ENCODE measurements around the gene PCDH8.

PCDH8 gene

GRCh38 chr13:52811841-52812240 lies 36.6 kb downstream of the PCDH8 start:
- no peak for DNase-seq

DNA sequence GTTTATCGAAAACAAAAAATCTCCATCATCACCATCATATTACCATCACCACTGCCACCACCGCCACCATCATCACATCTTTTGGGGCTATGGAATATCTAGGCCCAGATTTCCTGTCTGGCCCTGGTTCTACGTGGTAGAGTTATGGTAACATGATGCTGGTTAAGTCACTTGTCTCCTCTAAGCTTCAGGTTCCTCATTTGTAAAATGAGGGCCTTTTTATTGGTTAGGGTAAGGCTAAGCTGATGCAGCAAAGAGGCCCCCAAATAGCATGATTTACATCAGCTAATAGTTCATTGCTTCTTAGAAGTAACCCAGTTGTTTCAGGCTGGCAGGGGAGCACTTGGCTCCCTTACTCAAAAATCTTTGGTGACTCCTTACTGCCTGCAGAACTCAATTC lies 37.9 kb downstream of the PCDH8 start:
- no peak for DNase-seq

GRCh38 chr13:52810011-52810410 lies 38.4 kb downstream of the PCDH8 start:
- no peak for DNase-seq

GRCh38 chr13:52809310-52809769 lies 39.1 kb downstream of the PCDH8 start:
- peak; percentile 32 for DNase-seq

- DNase-seq = no peak
Observed at GRCh38 chr13:52808842-52809219, 39.6 kb downstream of the PCDH8 start.

- DNase-seq = no peak
Observed at GRCh38 chr13:52806029-52806428, 42.4 kb downstream of the PCDH8 start.

- no peak for DNase-seq
Observed at GRCh38 chr13:52804202-52804641, 44.2 kb downstream of the PCDH8 start.

GRCh38 chr13:52800856-52801255 lies 47.6 kb downstream of the PCDH8 start:
- no peak for DNase-seq

- no peak for DNase-seq
Observed at GRCh38 chr13:52798770-52799430, 49.5 kb downstream of the PCDH8 start.

- no peak for DNase-seq
Observed at GRCh38 chr13:52797176-52797575, 51.3 kb downstream of the PCDH8 start.

DNA sequence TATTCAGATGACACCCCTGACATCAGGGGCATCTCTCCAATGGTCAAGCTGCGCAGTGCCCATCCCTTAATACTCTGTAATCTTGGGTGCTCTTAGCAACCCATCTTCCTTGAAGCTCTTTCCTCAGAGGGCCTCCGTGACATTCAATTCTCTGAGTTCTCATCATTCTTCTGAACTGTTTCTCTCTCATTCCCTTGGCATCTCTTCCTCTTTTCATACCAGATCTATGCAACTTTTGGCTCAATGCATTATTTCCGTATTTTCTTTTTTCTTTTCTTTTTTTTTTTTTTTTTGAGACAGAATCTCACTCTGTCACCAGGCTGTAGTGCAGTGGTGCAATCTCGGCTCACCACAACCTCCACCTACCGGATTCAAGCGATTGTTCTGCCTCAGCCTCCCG lies 53.9 kb downstream of the PCDH8 start:
- DNase-seq = no peak

DNA sequence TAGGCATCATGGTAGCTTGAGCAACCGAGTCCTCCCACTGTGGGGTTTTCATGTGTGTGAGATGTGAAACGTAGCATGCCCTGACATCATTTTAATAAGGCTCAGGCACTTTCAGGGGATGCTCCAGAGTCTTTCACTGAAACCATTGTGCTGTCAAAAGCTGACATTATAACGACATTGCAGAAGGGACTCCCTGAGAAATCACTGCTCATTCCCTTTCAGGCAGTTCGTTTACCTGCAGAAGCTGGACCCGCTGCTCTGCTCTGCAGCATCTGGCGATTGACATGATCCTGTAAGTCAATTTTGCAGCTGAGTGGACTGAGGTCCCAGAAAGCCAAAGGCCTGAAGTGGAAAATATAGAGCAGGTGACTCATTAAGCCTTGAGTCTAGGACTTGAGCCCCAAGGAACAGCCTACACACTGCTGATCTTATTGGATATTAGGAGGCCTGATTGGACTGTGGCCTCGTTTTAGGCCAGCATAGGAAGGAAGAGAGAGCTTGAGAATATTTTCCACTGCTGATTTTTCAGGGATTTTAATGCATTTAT lies 54.9 kb downstream of the PCDH8 start:
- DNase-seq = no peak

All from fibroblast of skin of right quadriceps (primary cell).